Liver (tissue), 9 donors: ENCODE data around the gene MEIS3. TPM values are rescaled to one million over a fixed set of nuclear protein-coding genes. Genes with fewer than 3 reads are reported as not detected.

Experiments
- DNase-seq: peaks from one replicate; pipeline ENCODE4 v3.0.0-alpha.2; 2017; ENCODE audit warnings: low spot score
- H3K27ac ChIP-seq, 2 donors: one replicate each; pipeline ENCODE4 v1.7.0; 2013; ENCODE audit warnings: inconsistent platforms in 2 of 2, low read length in 2 of 2, control low read depth in 1 of 2, low read depth in 1 of 2, mild to moderate bottlenecking in 1 of 2
- H3K27me3 ChIP-seq, 4 donors: one replicate each; pipeline versions ENCODE4 v1.6.1 to v1.7.0; 2013; ENCODE audit warnings: low read length in 3 of 4, inconsistent platforms in 1 of 4, mild to moderate bottlenecking in 1 of 4, moderate library complexity in 1 of 4; ENCODE audit not compliant: control insufficient read depth in 4 of 4, insufficient read depth in 4 of 4
- H3K36me3 ChIP-seq, 4 donors: one replicate each; pipeline versions ENCODE4 v1.6.1 to v1.7.0; 2013; ENCODE audit warnings: low read length in 3 of 4, mild to moderate bottlenecking in 3 of 4, low read depth in 1 of 4, moderate library complexity in 1 of 4; ENCODE audit not compliant: control insufficient read depth in 4 of 4, insufficient read depth in 3 of 4
- H3K4me1 ChIP-seq, 4 donors: one replicate each; pipeline versions ENCODE4 v1.6.1 to v1.7.0; 2013; ENCODE audit warnings: low read length in 3 of 4, mild to moderate bottlenecking in 3 of 4, moderate library complexity in 1 of 4; ENCODE audit not compliant: control insufficient read depth in 4 of 4, insufficient read depth in 4 of 4
- H3K4me3 ChIP-seq, 3 donors: one replicate each; pipeline versions ENCODE4 v1.6.1 to v1.7.0; 2013; ENCODE audit warnings: low read length in 3 of 3, control low read depth in 1 of 3, low read depth in 1 of 3, mild to moderate bottlenecking in 1 of 3
- H3K9ac ChIP-seq, 2 donors: one replicate each; pipeline ENCODE4 v1.7.0; 2013; ENCODE audit warnings: low read length in 2 of 2, mild to moderate bottlenecking in 2 of 2, moderate library complexity in 2 of 2, control low read depth in 1 of 2, low read depth in 1 of 2
- H3K9me3 ChIP-seq, 4 donors: one replicate each; pipeline versions ENCODE4 v1.6.1 to v1.7.0; 2013; ENCODE audit warnings: low read length in 3 of 4; ENCODE audit not compliant: control insufficient read depth in 4 of 4
- ATF3 ChIP-seq: IDR thresholded peaks from 2 replicates; pipeline ENCODE4 v1.6.1; 2016; ENCODE audit warnings: antibody characterized with exemption
- CTCF ChIP-seq: fragments of 150-350 bp; IDR thresholded peaks from 2 replicates; pipeline ENCODE4 v1.5.1; 2017; ENCODE audit warnings: improper control_type of control experiment, low read depth, low read length; ENCODE audit not compliant: missing input control
- EGR1 ChIP-seq, 2 donors: IDR thresholded peaks; 2 replicates each; pipeline ENCODE4 v1.6.1; 2016 to 2018; ENCODE audit warnings: antibody characterized with exemption in 2 of 2, low read depth in 2 of 2
- FOXA2 ChIP-seq: IDR thresholded peaks from 2 replicates; pipeline ENCODE4 v1.6.1; 2016; ENCODE audit warnings: antibody characterized with exemption
- GABPA ChIP-seq, 2 donors: IDR thresholded peaks in 1 of 2; conservative IDR thresholded peaks in 1 of 2; 2 replicates each; pipeline ENCODE4 v1.6.1; 2016; ENCODE audit warnings: antibody characterized with exemption in 2 of 2, mild to moderate bottlenecking in 1 of 2, moderate library complexity in 1 of 2
- HNF4A ChIP-seq, 2 donors: conservative IDR thresholded peaks; 2 replicates each; pipeline ENCODE4 v1.6.1; 2016; ENCODE audit warnings: antibody characterized with exemption in 2 of 2, mild to moderate bottlenecking in 2 of 2
- HNF4G ChIP-seq: IDR thresholded peaks from 2 replicates; pipeline ENCODE4 v1.6.1; 2016; ENCODE audit warnings: antibody characterized with exemption
- JUND ChIP-seq, 2 donors: IDR thresholded peaks; 2 replicates each; pipeline ENCODE4 v1.6.1; 2016; ENCODE audit warnings: antibody characterized with exemption in 2 of 2
- MAX ChIP-seq: IDR thresholded peaks from 2 replicates; pipeline ENCODE4 v1.6.1; 2016; ENCODE audit warnings: antibody characterized with exemption
- NR2F2 ChIP-seq: IDR thresholded peaks from 2 replicates; pipeline ENCODE4 v1.6.1; 2016; ENCODE audit warnings: antibody characterized with exemption
- REST ChIP-seq: IDR thresholded peaks from 2 replicates; pipeline ENCODE4 v1.6.1; 2016; ENCODE audit warnings: antibody characterized with exemption, mild to moderate bottlenecking
- RXRA ChIP-seq, 2 donors: IDR thresholded peaks; 2 replicates each; pipeline ENCODE4 v1.6.1; 2017 to 2018; ENCODE audit warnings: antibody characterized with exemption in 2 of 2, mild to moderate bottlenecking in 1 of 2
- SP1 ChIP-seq: IDR thresholded peaks from 2 replicates; pipeline ENCODE4 v1.6.1; 2018; ENCODE audit warnings: antibody characterized with exemption, mild to moderate bottlenecking
- TAF1 ChIP-seq: conservative IDR thresholded peaks from 2 replicates; pipeline ENCODE4 v1.6.1; 2016; ENCODE audit warnings: antibody characterized with exemption, mild to moderate bottlenecking
- ZBTB33 ChIP-seq: IDR thresholded peaks from 2 replicates; pipeline ENCODE4 v1.6.1; 2016; ENCODE audit warnings: antibody characterized with exemption
- WGBS: extraction: QIAGEN DNeasy Blood & Tissue Kit; methylation state at CpG from one replicate; pipeline ENCODE4 v1.1.7; 2013; 5-methylcytosine and 5-hydroxymethylcytosine counted together
- polyA plus RNA-seq, 2 donors: library from polyadenylated mRNA; stranded (reverse) in 1 of 2; unstranded in 1 of 2; fragments of 200-250 nt in 1 of 2; fragments of >200 nt in 1 of 2; fragmentation: Nextera tagmentation in 1 of 2; extraction: Ambion mirVana in 1 of 2; gene quantifications; one replicate each; pipeline versions ENCODE4 v1.2.1 to v1.2.3, GENCODE V29; 2013 to 2015
- total RNA-seq, 2 donors: library from RNA; depleted of rRNA; stranded (reverse); fragments of >200 nt; gene quantifications; one replicate each; pipeline ENCODE4 v1.2.3, GENCODE V29; 2014
- donor health status: healthy.
- donor health status: healthy.
- donor health status: healthy.
- donor health status: healthy.
- donor health status: healthy.

Gene MEIS3
- total and polyA plus RNA-seq, 4 donors: 0.50 to 1.3 (median 0.89) TPM

- no peak for TF ChIP-seq EGR1 (IDR thresholded peaks at IDR 0.05; ENCODE audit: low read depth in 2 of 2)
- TF ChIP-seq HNF4A (conservative IDR thresholded peaks at IDR 0.05): no peak
- no peak for TF ChIP-seq FOXA2
- TF ChIP-seq RXRA (IDR thresholded peaks at IDR 0.05): no peak
- no peak for TF ChIP-seq JUND (IDR thresholded peaks at IDR 0.05)
Observed at GRCh38 chr19:47432091-47432490, 12.8 kb upstream of the MEIS3 start (continued).

- Histone ChIP-seq H3K36me3 (no peaks in the 10 kb centered on the region), H3K27me3 (peaks cover 0 to 6% (median 3%) of the 10 kb centered on the region in 4 donors), H3K9me3 (no peaks in the 10 kb centered on the region), H3K27ac (no peak overlapping the region), H3K4me1 (peaks cover 2 to 10% (median 5%) of the 10 kb centered on the region in 4 donors), H3K4me3 (no peak overlapping the region), H3K9ac (no peak overlapping the region)
- TF ChIP-seq SP1 (no peak), MAX (no peak), NR2F2 (no peak), TAF1 (no peak)
- DNase-seq: no peak
- 7% methylated on average over 69 of the region's 69 CpGs for WGBS
Observed at GRCh38 chr19:47430041-47430802, 10.9 kb upstream of the MEIS3 start.

GRCh38 chr19:47429140-47429793, 9.9 kb upstream of the MEIS3 start:
- TF ChIP-seq EGR1 (IDR thresholded peaks at IDR 0.05; ENCODE audit: low read depth in 2 of 2): no peak
- no peak for DNase-seq
- H3K9ac ChIP-seq: no peak overlapping the region
- peaks cover 0 to 6% (median 3%) of the 10 kb centered on the region in 4 donors for H3K27me3 ChIP-seq
- 20% methylated on average over 20 of the region's 20 CpGs for WGBS
- H3K4me1 ChIP-seq: peaks cover 2 to 10% (median 5%) of the 10 kb centered on the region in 4 donors
- H3K36me3 ChIP-seq: no peaks in the 10 kb centered on the region
- H3K4me3 ChIP-seq: no peak overlapping the region
- no peaks in the 10 kb centered on the region for H3K9me3 ChIP-seq
- H3K27ac ChIP-seq: no peak overlapping the region

GRCh38 chr19:47428177-47428894, 9.0 kb upstream of the MEIS3 start:
- 3% methylated on average over 27 of the region's 27 CpGs for whole genome bisulfite sequencing
- Histone ChIP-seq H3K9me3 (no peaks in the 10 kb centered on the region), H3K27me3 (peaks cover 0 to 9% (median 4%) of the 10 kb centered on the region in 4 donors), H3K4me3 (no peak overlapping the region), H3K36me3 (no peaks in the 10 kb centered on the region), H3K4me1 (peaks cover 2 to 10% (median 5%) of the 10 kb centered on the region in 4 donors), H3K27ac (no peak overlapping the region), H3K9ac (no peak overlapping the region)
- peak; percentile 66 for DNase-seq
- TF ChIP-seq CTCF (no peak), REST (no peak), TAF1 (no peak), RXRA (IDR thresholded peaks at IDR 0.05) (no peak), HNF4G (no peak), ATF3 (no peak), NR2F2 (no peak), GABPA (IDR thresholded peaks at IDR 0.05 in 1 of 2, conservative IDR thresholded peaks at IDR 0.05 in 1 of 2) (no peak), ZBTB33 (no peak), JUND (IDR thresholded peaks at IDR 0.05) (no peak)
